Astrocyte of the cerebellum (primary cell): ENCODE measurements around the gene ITGB4.

Experiments
- DNase-seq: peaks from one replicate; pipeline ENCODE4 v3.0.0-alpha.2; 2011; ENCODE audit warnings: low read depth
- H3K4me3 ChIP-seq: 2 replicates; pipeline ENCODE4 v1.5.1; 2011; ENCODE audit warnings: mild to moderate bottlenecking, low read depth, low read length, moderate library complexity
- in situ Hi-C: cut with HindIII; loops from 2 replicates; pipeline ENCODE4 v1.10.0; 2017; ENCODE audit warnings: low sequenced_read_pairs
- TF ChIP-seq, protein P1 (sequence below): IDR thresholded peaks from 2 replicates; pipeline ENCODE4 v1.5.1; 2012; ENCODE audit warnings: low read length, low read depth, moderate library complexity, mild to moderate bottlenecking; ENCODE audit errors: missing control alignments

The ITGB4 gene

GRCh38 chr17:75773121-75773807, 52.0 kb downstream of the ITGB4 start:
- no peak for DNase-seq
- TF ChIP-seq, protein P1, sequence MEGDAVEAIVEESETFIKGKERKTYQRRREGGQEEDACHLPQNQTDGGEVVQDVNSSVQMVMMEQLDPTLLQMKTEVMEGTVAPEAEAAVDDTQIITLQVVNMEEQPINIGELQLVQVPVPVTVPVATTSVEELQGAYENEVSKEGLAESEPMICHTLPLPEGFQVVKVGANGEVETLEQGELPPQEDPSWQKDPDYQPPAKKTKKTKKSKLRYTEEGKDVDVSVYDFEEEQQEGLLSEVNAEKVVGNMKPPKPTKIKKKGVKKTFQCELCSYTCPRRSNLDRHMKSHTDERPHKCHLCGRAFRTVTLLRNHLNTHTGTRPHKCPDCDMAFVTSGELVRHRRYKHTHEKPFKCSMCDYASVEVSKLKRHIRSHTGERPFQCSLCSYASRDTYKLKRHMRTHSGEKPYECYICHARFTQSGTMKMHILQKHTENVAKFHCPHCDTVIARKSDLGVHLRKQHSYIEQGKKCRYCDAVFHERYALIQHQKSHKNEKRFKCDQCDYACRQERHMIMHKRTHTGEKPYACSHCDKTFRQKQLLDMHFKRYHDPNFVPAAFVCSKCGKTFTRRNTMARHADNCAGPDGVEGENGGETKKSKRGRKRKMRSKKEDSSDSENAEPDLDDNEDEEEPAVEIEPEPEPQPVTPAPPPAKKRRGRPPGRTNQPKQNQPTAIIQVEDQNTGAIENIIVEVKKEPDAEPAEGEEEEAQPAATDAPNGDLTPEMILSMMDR = no peak
- H3K4me3 ChIP-seq = no peak overlapping the region
- in situ Hi-C loops = no loop called here

DNA sequence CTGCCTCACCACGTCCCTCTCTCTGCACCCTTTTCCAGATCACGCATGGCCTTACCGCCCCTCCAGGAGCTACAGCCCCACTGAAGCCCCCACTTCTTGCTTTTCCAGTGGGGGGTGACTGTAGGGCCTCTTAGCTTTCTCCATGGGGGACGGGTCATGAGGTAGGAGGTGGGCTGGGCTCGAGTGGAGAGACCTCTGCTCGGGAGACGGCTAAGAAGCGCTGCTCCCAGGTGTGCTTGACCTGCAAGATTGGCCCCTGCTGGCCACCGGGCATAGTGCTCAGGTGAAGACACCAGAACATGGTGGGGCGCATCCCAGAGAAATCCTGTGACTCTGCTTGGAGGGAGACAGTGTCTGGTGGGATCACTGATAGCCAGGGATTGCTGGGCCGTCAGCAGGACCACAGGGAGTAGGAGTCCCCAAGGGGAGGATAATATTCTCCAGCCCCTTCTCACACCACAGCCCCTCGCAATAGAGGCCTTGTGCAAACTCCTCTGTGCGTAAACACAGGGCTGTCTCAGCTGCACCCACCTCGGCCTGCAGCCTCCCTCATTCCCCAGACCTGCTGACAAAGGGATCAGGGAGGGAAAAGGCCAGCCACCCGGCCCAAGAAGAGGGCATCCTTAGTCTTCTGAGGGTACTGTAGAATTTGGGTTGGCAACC, 52.7 kb downstream of the ITGB4 start:
- DNase-seq = no peak
- in situ Hi-C loops = no loop called here
- no peak overlapping the region for H3K4me3 ChIP-seq
- TF ChIP-seq, protein P1 = no peak

DNA sequence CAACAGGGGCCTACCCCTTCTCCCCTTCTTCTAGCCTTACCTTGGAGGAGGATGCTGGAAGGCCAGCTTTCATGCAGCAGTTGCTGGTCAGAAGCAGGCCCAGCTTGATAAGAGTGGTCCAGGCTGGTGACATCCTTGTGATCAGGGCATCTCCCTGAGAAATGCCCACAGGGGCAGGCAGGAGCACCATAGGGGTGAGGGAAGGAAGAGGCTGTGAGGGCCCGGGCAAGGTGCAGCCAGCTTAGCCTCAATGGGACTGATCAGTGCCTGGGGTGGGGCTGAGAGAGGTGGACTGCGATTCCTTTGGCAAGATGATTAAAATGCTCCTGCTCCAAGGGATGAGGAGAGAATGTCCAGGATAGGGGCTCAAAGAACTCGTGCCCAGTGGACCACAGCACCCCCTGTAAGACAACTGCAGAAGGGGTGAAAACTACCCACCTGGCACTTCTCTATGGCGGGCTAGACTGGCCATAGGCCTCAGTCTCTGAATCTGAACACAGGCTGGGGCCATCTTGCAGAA, 53.3 kb downstream of the ITGB4 start:
- in situ Hi-C loops = no loop called here
- no peak for DNase-seq
- no peak overlapping the region for H3K4me3 ChIP-seq
- TF ChIP-seq, protein P1 = no peak

- TF ChIP-seq, protein P1 = no peak
- in situ Hi-C loops = no loop called here
- no peak overlapping the region for H3K4me3 ChIP-seq
- no peak for DNase-seq
These were observed 53.9 kb downstream of the ITGB4 start for GRCh38 chr17:75774991-75775668.

- peak overlapping the region; percentile 84 for H3K4me3 ChIP-seq
- DNase-seq = no peak
- in situ Hi-C loops = no loop called here
- TF ChIP-seq, protein P1 = no peak
These were observed 55.4 kb downstream of the ITGB4 start for GRCh38 chr17:75776386-75777295.
